PC-3 (cell line): ENCODE measurements around the gene IQSEC1.

ENCODE experiments used
- CTCF ChIP-seq: fragments of 300-600 bp; sonication (generic); conservative IDR thresholded peaks from 2 replicates; pipeline ENCODE4 v1.5.1; 2017; ENCODE audit warnings: antibody characterized with exemption, low read depth, mild to moderate bottlenecking, low read length
- EZH2 ChIP-seq: fragments of 300-600 bp; sonication (generic); IDR thresholded peaks from one replicate; pipeline ENCODE4 v1.6.1; 2017; ENCODE audit warnings: antibody characterized with exemption, mild to moderate bottlenecking, low read length; ENCODE audit not compliant: unreplicated experiment

GRCh38 chr3:12929801-12930200, 143.4 kb downstream of the IQSEC1 start:
- TF ChIP-seq CTCF (no peak), EZH2 (no peak)
